ENCODE data around the gene S1PR3. TPM values are rescaled to one million over a fixed set of nuclear protein-coding genes. Genes with fewer than 3 reads are reported as not detected.

The S1PR3 gene
- total RNA-seq, 1 donor from 2014 or later: 4.5 TPM

GRCh38 chr9:89029788-89030187 lies 38.5 kb downstream of the S1PR3 start:
- Mint-ChIP-seq H3K4me3 (ENCODE audit: unreplicated experiment) (no peak overlapping the region), H3K27ac (ENCODE audit: unreplicated experiment) (no peak overlapping the region), H3K36me3 (ENCODE audit: low read depth) (peaks cover 3% of the 10 kb centered on the region), H3K4me1 (ENCODE audit: low read depth) (no peaks in the 10 kb centered on the region), H3K9me3 (ENCODE audit: low read depth) (peaks cover 21% of the 10 kb centered on the region), H3K27me3 (ENCODE audit: low read depth) (peaks cover 2% of the 10 kb centered on the region)
- TF ChIP-seq CTCF (IDR thresholded peaks at IDR 0.05): no peak
- no peak for DNase-seq (ENCODE audit: low spot score)

- TF ChIP-seq CTCF (IDR thresholded peaks at IDR 0.05): no peak
- DNase-seq (ENCODE audit: low spot score): no peak
- H3K4me1 Mint-ChIP-seq (ENCODE audit: low read depth): no peaks in the 10 kb centered on the region
- H3K9me3 Mint-ChIP-seq (ENCODE audit: low read depth): peaks cover 21% of the 10 kb centered on the region
- peaks cover 3% of the 10 kb centered on the region for H3K36me3 Mint-ChIP-seq (ENCODE audit: low read depth)
- H3K27me3 Mint-ChIP-seq (ENCODE audit: low read depth): peaks cover 7% of the 10 kb centered on the region
- no peak overlapping the region for H3K4me3 Mint-ChIP-seq (ENCODE audit: unreplicated experiment)
- no peak overlapping the region for H3K27ac Mint-ChIP-seq (ENCODE audit: unreplicated experiment)
These were observed 40.9 kb downstream of the S1PR3 start for GRCh38 chr9:89032173-89032572.

- Mint-ChIP-seq H3K9me3 (ENCODE audit: low read depth) (peaks cover 21% of the 10 kb centered on the region), H3K4me1 (ENCODE audit: low read depth) (no peaks in the 10 kb centered on the region), H3K36me3 (ENCODE audit: low read depth) (peaks cover 3% of the 10 kb centered on the region), H3K27ac (ENCODE audit: unreplicated experiment) (no peak overlapping the region), H3K27me3 (ENCODE audit: low read depth) (peaks cover 7% of the 10 kb centered on the region), H3K4me3 (ENCODE audit: unreplicated experiment) (no peak overlapping the region)
- no peak for DNase-seq (ENCODE audit: low spot score)
- no peak for TF ChIP-seq CTCF (IDR thresholded peaks at IDR 0.05)
These were observed 41.4 kb downstream of the S1PR3 start for GRCh38 chr9:89032661-89033060.

- DNase-seq (ENCODE audit: low spot score): no peak
- Mint-ChIP-seq H3K27ac (ENCODE audit: unreplicated experiment) (no peak overlapping the region), H3K4me1 (ENCODE audit: low read depth) (no peaks in the 10 kb centered on the region), H3K27me3 (ENCODE audit: low read depth) (peaks cover 9% of the 10 kb centered on the region), H3K36me3 (ENCODE audit: low read depth) (no peaks in the 10 kb centered on the region), H3K9me3 (ENCODE audit: low read depth) (peaks cover 2% of the 10 kb centered on the region), H3K4me3 (ENCODE audit: unreplicated experiment) (no peak overlapping the region)
- no peak for TF ChIP-seq CTCF (IDR thresholded peaks at IDR 0.05)
These were observed 45.1 kb downstream of the S1PR3 start for GRCh38 chr9:89036383-89036782.

GRCh38 chr9:89036891-89037290 lies 45.6 kb downstream of the S1PR3 start:
- no peak for TF ChIP-seq CTCF (IDR thresholded peaks at IDR 0.05)
- Mint-ChIP-seq H3K4me3 (ENCODE audit: unreplicated experiment) (no peak overlapping the region), H3K27me3 (ENCODE audit: low read depth) (peaks cover 10% of the 10 kb centered on the region), H3K36me3 (ENCODE audit: low read depth) (no peaks in the 10 kb centered on the region), H3K9me3 (ENCODE audit: low read depth) (no peaks in the 10 kb centered on the region), H3K27ac (ENCODE audit: unreplicated experiment) (no peak overlapping the region), H3K4me1 (ENCODE audit: low read depth) (no peaks in the 10 kb centered on the region)
- DNase-seq (ENCODE audit: low spot score): no peak

All from chondrocyte (in vitro differentiated cells).